Breast epithelium (tissue), 3 donors: ENCODE results near the gene RPL28.

Experiments used
- CTCF ChIP-seq, 3 donors: fragments of 450-650 bp; IDR thresholded peaks; one replicate each; pipeline ENCODE4 v1.5.1; 2016 to 2017; ENCODE audit warnings: antibody characterized with exemption in 3 of 3, mild to moderate bottlenecking in 3 of 3, moderate library complexity in 3 of 3
- POLR2A ChIP-seq: fragments of 450-650 bp; IDR thresholded peaks from one replicate; pipeline ENCODE4 v1.6.1; 2016; ENCODE audit warnings: antibody characterized with exemption, mild to moderate bottlenecking, moderate library complexity
- POLR2AphosphoS5 ChIP-seq, 3 donors: sonication (generic); formaldehyde crosslinking; IDR thresholded peaks; one replicate each; pipeline ENCODE4 v1.6.1; 2017; ENCODE audit warnings: antibody characterized with exemption in 3 of 3

GRCh38 chr19:55419103-55419502, 33.4 kb downstream of the RPL28 start:
- TF ChIP-seq CTCF (IDR thresholded peaks at IDR 0.05) (no peak), POLR2A (no peak), POLR2AphosphoS5 (IDR thresholded peaks at IDR 0.05) (no peak)
